Loucy (cell line): ENCODE results near the gene CCT8L2.
"Not testable (repeated sequence)": the region's sequence is repeated elsewhere in the genome, so short reads cannot be mapped to it uniquely, and the experiment has no call there.

ENCODE experiments used
- CTCF ChIP-seq: fragments of 200-600 bp; sonication (generic); conservative IDR thresholded peaks from 2 replicates; pipeline ENCODE4 v1.5.1; 2014; ENCODE audit warnings: mild to moderate bottlenecking, antibody characterized with exemption, low read length
- EZH2phosphoT487 ChIP-seq: fragments of 200-600 bp; IDR thresholded peaks from 2 replicates; pipeline ENCODE4 v1.6.1; 2018; ENCODE audit warnings: antibody characterized with exemption, mild to moderate bottlenecking, moderate library complexity, borderline replicate concordance

- not testable (repeated sequence) for TF ChIP-seq CTCF, EZH2phosphoT487
Measured at GRCh38 chr22:16604257-16604998, 11.8 kb upstream of the CCT8L2 start.
